Measurements from ENCODE around the gene STRIP2.
"Not testable (repeated sequence)": the region's sequence is repeated elsewhere in the genome, so short reads cannot be mapped to it uniquely, and the experiment has no call there.

Gene STRIP2

GRCh38 chr7:129423700-129424410 lies 10.4 kb upstream of the STRIP2 start:
- DNase-seq (ENCODE audit: low spot score), result no peak

GRCh38 chr7:129426482-129426881 lies 7.8 kb upstream of the STRIP2 start:
- no peak for DNase-seq (ENCODE audit: low spot score)

GRCh38 chr7:129427526-129428045 lies 6.6 kb upstream of the STRIP2 start:
- no peak for DNase-seq (ENCODE audit: low spot score)

- DNase-seq (ENCODE audit: low spot score), result no peak
Observed at GRCh38 chr7:129431911-129432643, 2.2 kb upstream of the STRIP2 start.

GRCh38 chr7:129434675-129435318 lies 565 bp downstream of the STRIP2 start:
- DNase-seq (ENCODE audit: low spot score), result peak; percentile 31

GRCh38 chr7:129435414-129435829 lies 1.2 kb downstream of the STRIP2 start:
- DNase-seq (ENCODE audit: low spot score), result no peak

- DNase-seq (ENCODE audit: low spot score), result no peak
Observed at GRCh38 chr7:129436335-129436923, 2.2 kb downstream of the STRIP2 start.

GRCh38 chr7:129437190-129437589 lies 3.0 kb downstream of the STRIP2 start:
- DNase-seq (ENCODE audit: low spot score), result no peak

- DNase-seq (ENCODE audit: low spot score), result no peak
Observed at GRCh38 chr7:129438281-129438838, 4.1 kb downstream of the STRIP2 start.

- no peak for DNase-seq (ENCODE audit: low spot score)
Observed at GRCh38 chr7:129438839-129439651, 4.8 kb downstream of the STRIP2 start.

- DNase-seq (ENCODE audit: low spot score), result no peak
Observed at GRCh38 chr7:129439963-129440625, 5.9 kb downstream of the STRIP2 start.

GRCh38 chr7:129443612-129444011 lies 9.4 kb downstream of the STRIP2 start:
- DNase-seq (ENCODE audit: low spot score), result no peak

- not testable (repeated sequence) for DNase-seq (ENCODE audit: low spot score)
Observed at GRCh38 chr7:129444776-129445175, 10.5 kb downstream of the STRIP2 start.

GRCh38 chr7:129446925-129447324 lies 12.7 kb downstream of the STRIP2 start:
- DNase-seq (ENCODE audit: low spot score), result not testable (repeated sequence)

- DNase-seq (ENCODE audit: low spot score), result not testable (repeated sequence)
Observed at GRCh38 chr7:129447445-129447844, 13.2 kb downstream of the STRIP2 start.

- not testable (repeated sequence) for DNase-seq (ENCODE audit: low spot score)
Observed at GRCh38 chr7:129448608-129449007, 14.4 kb downstream of the STRIP2 start.

GRCh38 chr7:129450295-129450694 lies 16.1 kb downstream of the STRIP2 start:
- DNase-seq (ENCODE audit: low spot score), result no peak

- no peak for DNase-seq (ENCODE audit: low spot score)
Observed at GRCh38 chr7:129452589-129453231, 18.5 kb downstream of the STRIP2 start.

GRCh38 chr7:129453510-129454248 lies 19.4 kb downstream of the STRIP2 start:
- no peak for DNase-seq (ENCODE audit: low spot score)

GRCh38 chr7:129454249-129454551 lies 20.0 kb downstream of the STRIP2 start:
- DNase-seq (ENCODE audit: low spot score), result no peak
